Chondrocyte (in vitro differentiated cells): ENCODE data around the gene COTL1. TPM values are rescaled to one million over a fixed set of nuclear protein-coding genes. Genes with fewer than 3 reads are reported as not detected.

ENCODE experiments used
- DNase-seq: peaks from one replicate; pipeline ENCODE4 v3.0.0; 2021; ENCODE audit warnings: mixed read lengths, low spot score
- H3K27ac Mint-ChIP-seq: one replicate; pipeline ENCODE4 v1.8.0; 2021; ENCODE audit warnings: mild to moderate bottlenecking, moderate library complexity, mixed read lengths; ENCODE audit not compliant: unreplicated experiment
- H3K27me3 Mint-ChIP-seq: 2 replicates; pipeline ENCODE4 v1.8.0; 2021; ENCODE audit warnings: low read depth, mixed read lengths
- H3K36me3 Mint-ChIP-seq: 2 replicates; pipeline ENCODE4 v1.8.0; 2021; ENCODE audit warnings: low read depth, mixed read lengths
- H3K4me1 Mint-ChIP-seq: 2 replicates; pipeline ENCODE4 v1.8.0; 2021; ENCODE audit warnings: low read depth, mild to moderate bottlenecking, mixed read lengths
- H3K4me3 Mint-ChIP-seq: one replicate; pipeline ENCODE4 v1.8.0; 2021; ENCODE audit warnings: mild to moderate bottlenecking, moderate library complexity, mixed read lengths; ENCODE audit not compliant: unreplicated experiment
- H3K9me3 Mint-ChIP-seq: 2 replicates; pipeline ENCODE4 v1.8.0; 2021; ENCODE audit warnings: low read depth, mixed read lengths
- total RNA-seq: library from RNA; stranded (reverse); gene quantifications from 3 replicates; pipeline ENCODE4 v1.2.1, GENCODE V29; 2021
- TF ChIP-seq, protein P1 (sequence below): fragments of 200-600 bp; sonication (generic); IDR thresholded peaks from 2 replicates; pipeline ENCODE4 v1.5.0; 2021; ENCODE audit warnings: antibody characterized with exemption, mild to moderate bottlenecking, moderate library complexity

Gene COTL1
- total RNA-seq, 1 donor from 2014 or later: 52.8 TPM

DNA sequence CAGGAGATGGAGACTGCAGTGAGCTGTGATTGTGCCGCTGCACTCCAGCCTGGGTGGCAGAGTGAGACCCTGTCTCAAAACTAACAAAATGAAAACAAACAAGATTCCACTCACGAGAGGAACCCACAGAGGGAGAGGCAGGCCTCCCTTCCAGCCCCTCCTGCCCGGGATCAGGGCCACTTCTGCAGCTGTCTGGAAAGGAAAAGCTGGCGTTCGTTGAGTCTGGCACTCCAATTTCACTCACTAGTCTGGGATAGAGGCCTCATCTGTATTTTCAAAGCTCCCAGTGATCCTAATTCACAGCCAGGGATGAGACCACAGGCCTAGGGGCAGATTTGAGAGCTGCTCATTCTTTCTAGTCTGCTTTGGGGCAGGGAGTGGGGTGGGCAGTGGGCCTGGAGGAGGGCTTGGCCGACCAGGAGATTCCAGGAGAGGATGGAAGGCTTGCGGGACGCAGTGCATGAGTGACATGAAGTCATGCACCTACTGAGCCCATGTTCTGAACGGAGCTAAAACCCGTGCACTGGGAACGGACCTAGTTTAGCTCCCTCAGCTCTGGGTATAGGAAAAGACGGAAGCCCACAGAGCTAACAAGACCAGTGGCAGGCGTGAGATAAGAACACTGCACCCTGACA lies 54.0 kb downstream of the COTL1 start:
- H3K27me3 Mint-ChIP-seq: peaks cover 5% of the 10 kb centered on the region
- no peak overlapping the region for H3K4me3 Mint-ChIP-seq
- TF ChIP-seq, protein P1, sequence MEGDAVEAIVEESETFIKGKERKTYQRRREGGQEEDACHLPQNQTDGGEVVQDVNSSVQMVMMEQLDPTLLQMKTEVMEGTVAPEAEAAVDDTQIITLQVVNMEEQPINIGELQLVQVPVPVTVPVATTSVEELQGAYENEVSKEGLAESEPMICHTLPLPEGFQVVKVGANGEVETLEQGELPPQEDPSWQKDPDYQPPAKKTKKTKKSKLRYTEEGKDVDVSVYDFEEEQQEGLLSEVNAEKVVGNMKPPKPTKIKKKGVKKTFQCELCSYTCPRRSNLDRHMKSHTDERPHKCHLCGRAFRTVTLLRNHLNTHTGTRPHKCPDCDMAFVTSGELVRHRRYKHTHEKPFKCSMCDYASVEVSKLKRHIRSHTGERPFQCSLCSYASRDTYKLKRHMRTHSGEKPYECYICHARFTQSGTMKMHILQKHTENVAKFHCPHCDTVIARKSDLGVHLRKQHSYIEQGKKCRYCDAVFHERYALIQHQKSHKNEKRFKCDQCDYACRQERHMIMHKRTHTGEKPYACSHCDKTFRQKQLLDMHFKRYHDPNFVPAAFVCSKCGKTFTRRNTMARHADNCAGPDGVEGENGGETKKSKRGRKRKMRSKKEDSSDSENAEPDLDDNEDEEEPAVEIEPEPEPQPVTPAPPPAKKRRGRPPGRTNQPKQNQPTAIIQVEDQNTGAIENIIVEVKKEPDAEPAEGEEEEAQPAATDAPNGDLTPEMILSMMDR: no peak
- H3K4me1 Mint-ChIP-seq: peaks cover 7% of the 10 kb centered on the region
- no peak for DNase-seq
- H3K36me3 Mint-ChIP-seq: peaks cover 14% of the 10 kb centered on the region
- peaks cover 3% of the 10 kb centered on the region for H3K9me3 Mint-ChIP-seq
- no peak overlapping the region for H3K27ac Mint-ChIP-seq

DNA sequence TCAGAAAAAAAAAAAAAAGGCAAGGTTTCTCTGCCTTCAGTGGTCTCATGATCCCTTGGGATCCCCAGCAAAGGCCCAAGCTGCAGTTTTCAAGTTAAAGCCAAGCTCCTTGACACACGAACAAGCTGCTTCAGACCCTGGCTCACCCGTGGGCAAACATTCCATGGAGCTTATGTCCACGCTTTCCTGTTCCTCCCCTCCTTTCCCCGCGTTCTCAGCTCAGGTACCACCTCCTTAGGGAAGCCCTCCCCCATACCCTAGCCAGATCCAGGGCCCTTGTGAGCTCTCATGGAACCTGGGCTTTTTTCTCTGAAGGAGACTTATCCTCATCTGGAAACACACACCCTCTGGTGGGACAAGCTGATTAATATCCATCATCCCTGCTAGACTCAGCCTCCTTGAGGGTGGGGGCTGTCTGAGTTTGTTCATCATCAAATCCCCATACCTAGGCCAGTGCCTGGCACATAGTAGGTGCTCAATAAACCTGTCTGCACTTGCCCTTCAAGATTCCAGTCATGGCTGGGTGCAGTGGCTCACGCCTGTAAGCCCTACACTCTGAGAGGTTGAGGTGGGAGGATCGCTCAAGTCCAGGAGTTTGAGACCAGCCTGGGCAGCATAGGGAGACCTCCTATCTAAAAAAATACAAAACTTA lies 54.7 kb downstream of the COTL1 start:
- no peak for DNase-seq
- Mint-ChIP-seq H3K4me1 (peaks cover 1% of the 10 kb centered on the region), H3K36me3 (peaks cover 12% of the 10 kb centered on the region), H3K9me3 (peaks cover under 1% of the 10 kb centered on the region), H3K27me3 (peaks cover 5% of the 10 kb centered on the region), H3K4me3 (no peak overlapping the region), H3K27ac (no peak overlapping the region)
- TF ChIP-seq, protein P1: no peak

GRCh38 chr16:84562174-84562815 lies 55.6 kb downstream of the COTL1 start:
- Mint-ChIP-seq H3K27ac (no peak overlapping the region), H3K27me3 (peaks cover 5% of the 10 kb centered on the region), H3K4me3 (no peak overlapping the region), H3K36me3 (peaks cover 10% of the 10 kb centered on the region), H3K9me3 (no peaks in the 10 kb centered on the region), H3K4me1 (no peaks in the 10 kb centered on the region)
- DNase-seq: no peak
- TF ChIP-seq, protein P1: no peak

- Mint-ChIP-seq H3K9me3 (no peaks in the 10 kb centered on the region), H3K4me3 (no peak overlapping the region), H3K27ac (no peak overlapping the region), H3K36me3 (peaks cover 7% of the 10 kb centered on the region), H3K4me1 (no peaks in the 10 kb centered on the region), H3K27me3 (peaks cover 5% of the 10 kb centered on the region)
- no peak for DNase-seq
- TF ChIP-seq, protein P1: no peak
Observed at GRCh38 chr16:84561291-84561690, 56.6 kb downstream of the COTL1 start.

- no peak for DNase-seq
- TF ChIP-seq, protein P1: no peak
- Mint-ChIP-seq H3K36me3 (peaks cover 4% of the 10 kb centered on the region), H3K4me1 (no peaks in the 10 kb centered on the region), H3K9me3 (no peaks in the 10 kb centered on the region), H3K27me3 (peaks cover 7% of the 10 kb centered on the region), H3K4me3 (no peak overlapping the region), H3K27ac (no peak overlapping the region)
Observed at GRCh38 chr16:84560269-84560668, 57.6 kb downstream of the COTL1 start.
